HepG2 (cell line): ENCODE data around the gene MAP3K4. TPM values are rescaled to one million over a fixed set of nuclear protein-coding genes. Genes with fewer than 3 reads are reported as not detected.
"Not testable (repeated sequence)": the region's sequence is repeated elsewhere in the genome, so short reads cannot be mapped to it uniquely, and the experiment has no call there.

ENCODE experiments used
- ATAC-seq: fragments of 200-7000 bp; cut with Tn5 transposase; 3 replicates; pipeline ENCODE4 v1.9.1; 2020; ENCODE audit warnings: mild to moderate bottlenecking, moderate library complexity
- BruUV-seq: library from RNA; stranded (reverse); fragments of 400-500 nt; replicated peaks from 2 replicates; lab custom pipeline; 2021; lab: Mats Ljungman, UMichigan
- CTCF ChIA-PET: fragments of 300-600 bp; formaldehyde crosslinking; extraction: SDS; loops from one replicate; lab custom pipeline; 2021; ENCODE audit warnings: low total read pairs, inconsistent platforms, low intra/inter-chr PET ratio; lab: Yijun Ruan, JAX
- POLR2A ChIA-PET: fragments of 350-600 bp; sonication (Branson Sonifier 250); formaldehyde crosslinking; loops from one replicate; lab custom pipeline; 2020; ENCODE audit warnings: antibody characterized with exemption, inconsistent platforms; lab: Yijun Ruan, JAX
- DNase-seq: peaks from one replicate; pipeline ENCODE4 v3.0.0-alpha.2; 2015; ENCODE audit warnings: low spot score
- FAIRE-seq: peaks from 3 replicates; lab custom pipeline; 2011; peaks lifted over from hg19 to GRCh38; lab: Jason Lieb, UNC
- H2AFZ ChIP-seq: one replicate; pipeline ENCODE4 v1.6.1; 2011; ENCODE audit warnings: low read length, inconsistent platforms
- H3K27ac ChIP-seq: fragments of 300-600 bp; 3 replicates; pipeline ENCODE4 v1.8.0; 2011; ENCODE audit warnings: mixed run types, mild to moderate bottlenecking, mixed read lengths, low read length, inconsistent platforms; ENCODE audit not compliant: insufficient read depth; ENCODE audit errors: extremely low read length
- H3K27me3 ChIP-seq, 2 experiments: fragments of 200-600 bp in 1 of 2; 2 replicates in 1 of 2; 3 replicates in 1 of 2; pipeline versions ENCODE4 v1.6.0 to v1.8.0; 2011; ENCODE audit warnings: low read length in 2 of 2, mild to moderate bottlenecking in 2 of 2, moderate library complexity in 2 of 2, inconsistent platforms in 1 of 2; ENCODE audit not compliant: insufficient read depth in 2 of 2, control insufficient read depth in 1 of 2
- H3K36me3 ChIP-seq, 2 experiments: fragments of 200-600 bp in 1 of 2; replicated peaks in 1 of 2; 2 replicates in 1 of 2; 3 replicates in 1 of 2; pipeline versions ENCODE4 v1.5.1 to v1.8.0; 2011; ENCODE audit warnings: low read length in 2 of 2, inconsistent platforms in 1 of 2; ENCODE audit not compliant: insufficient read depth in 2 of 2, control insufficient read depth in 1 of 2
- H3K4me1 ChIP-seq: 2 replicates; pipeline ENCODE4 v1.5.1; 2012; ENCODE audit warnings: low read length, inconsistent platforms; ENCODE audit not compliant: insufficient read depth
- H3K4me2 ChIP-seq: 2 replicates; pipeline ENCODE4 v1.6.0; 2011; ENCODE audit warnings: low read depth, low read length, inconsistent platforms
- H3K4me3 ChIP-seq, 3 experiments: fragments of 200-600 bp in 1 of 3; sonication (generic), shearing (Covaris generic) in 1 of 3; replicated peaks in 1 of 3; 2 replicates each; pipeline ENCODE4 v1.5.1; 2011 to 2016; ENCODE audit warnings: low read length in 3 of 3, inconsistent platforms in 2 of 3, low read depth in 2 of 3, mild to moderate bottlenecking in 2 of 3, control low read depth in 1 of 3, mixed read lengths in 1 of 3; ENCODE audit not compliant: insufficient read depth in 1 of 3
- H3K79me2 ChIP-seq: one replicate; pipeline ENCODE4 v1.6.1; 2011; ENCODE audit warnings: low read length, inconsistent platforms; ENCODE audit not compliant: insufficient read depth
- H3K9ac ChIP-seq: 2 replicates; pipeline ENCODE4 v1.6.0; 2011; ENCODE audit warnings: mild to moderate bottlenecking, low read depth, low read length, inconsistent platforms; ENCODE audit not compliant: insufficient read depth
- H3K9me3 ChIP-seq: 2 replicates; pipeline ENCODE4 v1.5.1; 2012; ENCODE audit warnings: mild to moderate bottlenecking, low read length
- H4K20me1 ChIP-seq: 2 replicates; pipeline ENCODE4 v1.6.0; 2011; ENCODE audit warnings: inconsistent platforms, mild to moderate bottlenecking, low read length, moderate library complexity; ENCODE audit not compliant: insufficient read depth
- NR2F2 ChIP-seq: IDR thresholded peaks from 2 replicates; pipeline ENCODE4 v1.6.1; 2012; ENCODE audit warnings: low read depth, inconsistent platforms, borderline replicate concordance
- PAWR ChIP-seq: sonication (generic); formaldehyde crosslinking; IDR thresholded peaks from 2 replicates; pipeline ENCODE4 v1.4.0; 2020; ENCODE audit warnings: missing genetic modification reagents, mild to moderate bottlenecking, borderline replicate concordance
- REPIN1 ChIP-seq: sonication (generic); formaldehyde crosslinking; IDR thresholded peaks from 2 replicates; pipeline ENCODE4 v1.8.0; 2022; ENCODE audit warnings: missing genetic modification reagents, low read depth, mild to moderate bottlenecking, borderline replicate concordance
- ZC3H13 ChIP-seq: sonication (generic); formaldehyde crosslinking; IDR thresholded peaks from 2 replicates; pipeline ENCODE4 v1.8.1; 2023; ENCODE audit warnings: mild to moderate bottlenecking, missing genetic modification reagents, moderate library complexity
- ZNF326 ChIP-seq: sonication (generic); formaldehyde crosslinking; IDR thresholded peaks from 2 replicates; pipeline ENCODE4 v1.4.0; 2020; ENCODE audit warnings: missing genetic modification reagents, borderline replicate concordance
- WGBS: methylation state at CpG from one replicate; pipeline ENCODE4 v1.1.6; 2017; ENCODE audit warnings: low lambda C conversion rate; 5-methylcytosine and 5-hydroxymethylcytosine counted together
- in situ Hi-C: cut with HindIII; loops from 2 replicates; pipeline ENCODE4 v1.10.0; 2017; ENCODE audit warnings: low pct_unique_long_range_greater_than_20kb; ENCODE audit not compliant: extremely low pct_ligation_motif_present
- intact Hi-C: fragments of 100-400 bp; cut with micrococcal nuclease; formaldehyde crosslinking; loops from one replicate; pipeline ENCODE4 v1.10.0; 2022; ENCODE audit not compliant: unreplicated experiment
- polyA plus RNA-seq, 8 experiments: library from polyadenylated mRNA; depleted of rRNA in 3 of 8; stranded (reverse) in 7 of 8; unstranded in 1 of 8; fragments of >200 nt; fragmentation: Illumina TruSeq in 4 of 8; extraction: Trizol in 4 of 8; gene quantifications; 2 replicates each; pipeline versions ENCODE4 v1.2.1 to v1.2.3, GENCODE V29; 2011 to 2016; ENCODE audit warnings: low read depth in 4 of 8, missing spikeins in 1 of 8, mixed read lengths in 1 of 8; ENCODE audit not compliant: insufficient read depth in 1 of 8
- total RNA-seq, 5 experiments: library from RNA; depleted of rRNA; stranded (reverse); fragments of >200 nt; fragmentation: Illumina TruSeq; extraction: Trizol; gene quantifications; 2 replicates each; pipeline ENCODE4 v1.2.3, GENCODE V29; 2016; ENCODE audit warnings: low read depth in 1 of 5
- TF ChIP-seq, protein P1 (sequence below): sonication (generic); formaldehyde crosslinking; IDR thresholded peaks from 2 replicates; pipeline ENCODE4 v1.5.0; 2020; ENCODE audit warnings: missing genetic modification reagents
- TF ChIP-seq, protein P2 (sequence below): IDR thresholded peaks from 2 replicates; pipeline ENCODE4 v1.6.1; 2016; ENCODE audit warnings: missing compliant biosample characterization, missing genetic modification reagents, borderline replicate concordance
- TF ChIP-seq, protein P3 (sequence below): sonication (generic); formaldehyde crosslinking; conservative IDR thresholded peaks from 2 replicates; pipeline ENCODE4 v1.8.0; 2022; ENCODE audit warnings: mild to moderate bottlenecking, moderate library complexity, missing genetic modification reagents

The MAP3K4 gene
- total and polyA plus RNA-seq, 2 of the 13 experiments (the other 11 are each of a cell fraction or from before 2014, with no cell fraction given), result 12.9 to 33.6 TPM

DNA sequence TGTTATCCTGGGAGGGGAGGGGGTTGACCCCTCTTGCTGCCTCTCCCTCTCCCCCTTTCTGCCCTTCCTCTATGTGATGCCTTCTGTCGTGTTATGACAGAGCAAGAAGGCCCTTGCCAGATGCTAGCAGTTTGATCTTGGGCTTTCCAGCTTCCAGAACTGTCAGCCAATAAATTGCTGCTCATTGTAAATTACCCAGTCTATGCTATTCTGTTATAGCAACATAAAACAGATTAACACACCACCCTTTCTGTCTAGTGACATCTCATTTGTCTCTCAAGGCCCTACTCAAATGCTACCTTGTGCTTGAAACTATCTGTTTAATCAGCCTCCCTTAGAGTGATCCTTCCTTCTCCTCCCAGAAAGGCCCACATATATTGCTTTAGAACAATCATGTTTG lies 16.4 kb upstream of the MAP3K4 start:
- Histone ChIP-seq H3K4me2 (no peak overlapping the region), H3K36me3 (no peaks in the 10 kb centered on the region), H3K9ac (no peak overlapping the region), H3K79me2 (no peaks in the 10 kb centered on the region), H3K27ac (no peak overlapping the region), H2AFZ (no peak overlapping the region), H3K4me1 (no peaks in the 10 kb centered on the region), H4K20me1 (no peaks in the 10 kb centered on the region), H3K9me3 (no peaks in the 10 kb centered on the region), H3K27me3 (peaks cover 0 to 8% of the 10 kb centered on the region in 2 experiments; a peak in 4 of 5 replicates), H3K4me3 (no peak overlapping the region)
- 0% methylated on average over 1 of the region's 1 CpG for WGBS
- no TSS peak for BruUV-seq
- ATAC-seq (no peak), DNase-seq (no peak), FAIRE-seq (no peak)
- in situ Hi-C loops (no loop called here), intact Hi-C loops (no loop called here)
- TF ChIP-seq ZNF326 (CRISPR knock-in tag) (no peak), PAWR (CRISPR knock-in tag) (no peak), NR2F2 (no peak), REPIN1 (CRISPR knock-in tag) (no peak), ZC3H13 (no peak)
- TF ChIP-seq, protein P1, sequence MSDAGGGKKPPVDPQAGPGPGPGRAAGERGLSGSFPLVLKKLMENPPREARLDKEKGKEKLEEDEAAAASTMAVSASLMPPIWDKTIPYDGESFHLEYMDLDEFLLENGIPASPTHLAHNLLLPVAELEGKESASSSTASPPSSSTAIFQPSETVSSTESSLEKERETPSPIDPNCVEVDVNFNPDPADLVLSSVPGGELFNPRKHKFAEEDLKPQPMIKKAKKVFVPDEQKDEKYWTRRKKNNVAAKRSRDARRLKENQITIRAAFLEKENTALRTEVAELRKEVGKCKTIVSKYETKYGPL (CRISPR knock-in tag), result no peak
- TF ChIP-seq, protein P2, sequence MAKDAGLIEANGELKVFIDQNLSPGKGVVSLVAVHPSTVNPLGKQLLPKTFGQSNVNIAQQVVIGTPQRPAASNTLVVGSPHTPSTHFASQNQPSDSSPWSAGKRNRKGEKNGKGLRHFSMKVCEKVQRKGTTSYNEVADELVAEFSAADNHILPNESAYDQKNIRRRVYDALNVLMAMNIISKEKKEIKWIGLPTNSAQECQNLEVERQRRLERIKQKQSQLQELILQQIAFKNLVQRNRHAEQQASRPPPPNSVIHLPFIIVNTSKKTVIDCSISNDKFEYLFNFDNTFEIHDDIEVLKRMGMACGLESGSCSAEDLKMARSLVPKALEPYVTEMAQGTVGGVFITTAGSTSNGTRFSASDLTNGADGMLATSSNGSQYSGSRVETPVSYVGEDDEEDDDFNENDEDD (CRISPR knock-in tag), result no peak
- TF ChIP-seq, protein P3, sequence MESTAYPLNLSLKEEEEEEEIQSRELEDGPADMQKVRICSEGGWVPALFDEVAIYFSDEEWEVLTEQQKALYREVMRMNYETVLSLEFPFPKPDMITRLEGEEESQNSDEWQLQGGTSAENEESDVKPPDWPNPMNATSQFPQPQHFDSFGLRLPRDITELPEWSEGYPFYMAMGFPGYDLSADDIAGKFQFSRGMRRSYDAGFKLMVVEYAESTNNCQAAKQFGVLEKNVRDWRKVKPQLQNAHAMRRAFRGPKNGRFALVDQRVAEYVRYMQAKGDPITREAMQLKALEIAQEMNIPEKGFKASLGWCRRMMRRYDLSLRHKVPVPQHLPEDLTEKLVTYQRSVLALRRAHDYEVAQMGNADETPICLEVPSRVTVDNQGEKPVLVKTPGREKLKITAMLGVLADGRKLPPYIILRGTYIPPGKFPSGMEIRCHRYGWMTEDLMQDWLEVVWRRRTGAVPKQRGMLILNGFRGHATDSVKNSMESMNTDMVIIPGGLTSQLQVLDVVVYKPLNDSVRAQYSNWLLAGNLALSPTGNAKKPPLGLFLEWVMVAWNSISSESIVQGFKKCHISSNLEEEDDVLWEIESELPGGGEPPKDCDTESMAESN (CRISPR knock-in tag), result no peak
- ChIA-PET CTCF (no interaction called here), POLR2A (no interaction called here)

DNA sequence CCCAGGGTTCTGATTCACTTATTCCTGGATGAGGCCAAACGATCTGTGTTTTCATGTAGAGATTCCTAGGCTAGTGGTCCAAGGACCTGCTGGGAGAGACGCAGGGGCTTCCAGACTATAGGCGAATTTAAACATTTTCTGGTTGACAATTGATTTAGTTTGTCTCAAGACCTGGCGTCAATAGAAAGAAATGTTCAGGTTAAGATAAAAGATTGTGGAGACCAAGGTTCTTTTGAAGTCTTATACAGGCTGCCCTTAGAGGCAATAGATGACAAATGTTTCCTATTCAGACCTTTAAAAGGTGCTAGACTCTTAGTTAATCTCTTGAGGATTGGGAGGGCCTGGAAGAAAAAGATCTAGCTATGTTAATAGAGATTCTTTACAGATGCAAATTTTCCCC lies 15.6 kb upstream of the MAP3K4 start:
- BruUV-seq, H3K4me1 ChIP-seq, H3K36me3 ChIP-seq, intact Hi-C loops, FAIRE-seq, CTCF ChIA-PET, H3K79me2 ChIP-seq, H3K4me3 ChIP-seq, H4K20me1 ChIP-seq, H3K9ac ChIP-seq, H3K4me2 ChIP-seq, H3K27ac ChIP-seq, in situ Hi-C loops, H3K9me3 ChIP-seq, POLR2A ChIA-PET, H2AFZ ChIP-seq, ATAC-seq, H3K27me3 ChIP-seq, DNase-seq: not testable (repeated sequence)
- 24% methylated on average over 4 of the region's 4 CpGs for WGBS
